ENCODE results near the gene RILP. TPM values are rescaled to one million over a fixed set of nuclear protein-coding genes. Genes with fewer than 3 reads are reported as not detected.

RILP gene
- total and polyA plus RNA-seq, 2 of the 4 experiments (the other 2 are of a cell fraction): 3.9 to 6.0 TPM

DNA sequence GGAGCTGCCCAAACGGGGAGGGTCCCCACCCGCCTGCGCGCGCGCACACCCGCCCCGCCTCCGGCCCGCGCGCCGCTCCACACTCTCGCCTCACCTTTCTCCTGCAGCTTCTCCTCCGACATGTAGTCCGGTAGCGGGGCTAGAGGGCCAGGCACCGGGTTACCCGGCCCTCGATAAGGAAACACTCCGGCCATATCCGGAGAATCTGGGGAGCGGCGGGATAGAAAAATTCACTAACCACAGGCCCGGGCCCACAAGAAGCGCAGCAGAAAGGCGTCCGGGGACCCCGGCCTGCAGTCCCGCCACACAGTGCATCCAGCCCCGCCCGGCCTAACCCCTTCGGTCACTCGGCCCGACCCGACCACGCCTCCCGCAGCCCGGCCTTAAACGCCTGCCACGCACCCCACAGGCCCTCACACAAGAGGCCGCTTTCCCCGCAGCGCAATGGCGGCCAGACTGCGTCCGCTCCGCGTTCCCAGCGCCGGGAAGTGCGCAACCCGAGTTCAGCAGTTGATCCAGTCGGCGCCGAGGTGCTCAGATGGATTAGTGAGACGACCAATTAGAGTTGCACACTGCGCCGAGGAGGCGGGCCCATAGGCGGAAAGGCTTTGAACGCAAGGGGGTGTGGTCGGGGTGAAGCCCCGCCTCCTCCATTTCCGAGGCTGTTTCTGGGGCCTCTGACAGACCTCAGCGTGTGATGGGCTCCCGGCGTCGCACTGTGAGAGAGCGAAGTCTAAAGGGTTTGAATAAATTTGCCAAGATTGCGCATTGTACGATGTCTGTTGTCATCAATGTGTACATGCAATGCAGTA lies 34.9 kb upstream of the RILP start, which contains the start of gene PRPF8:
Gene PRPF8 (minus strand): TSS at position 490 of the 812 bp plus-strand sequence. CDS start 296 bp downstream, at position 194.
- peak within 1 kb of the TSS; percentile 96 to 99 for H4K8ac ChIP-seq (ENCODE audit: low read depth in 2 of 2, low read length in 2 of 2)
- peak within 1 kb of the TSS; percentile 85 for H3K27ac ChIP-seq (ENCODE audit: insufficient read depth, low read length)
- peak within 1 kb of the TSS; percentile 96 for H2AK5ac ChIP-seq (ENCODE audit: low read depth, low read length)
- peak within 1 kb of the TSS; percentile 95 for H2AK9ac ChIP-seq (replicated peaks; ENCODE audit: low read depth, low read length, poor library complexity)
- peak within 1 kb of the TSS; percentile 93 for H4K5ac ChIP-seq (ENCODE audit: low read depth, low read length)
- CTCF ChIA-PET: interaction anchor here (1.2 kb wide), 1 partner anchor 15 kb away, joined by 3 read pairs; no protein-coding TSS in a partner anchor
- no TSS peak for BruUV-seq (replicated peaks)
- H3K4me1 ChIP-seq (ENCODE audit: control insufficient read depth, insufficient read depth, low read length): peaks cover 3% of the 10 kb centered on the region
- H3K9ac ChIP-seq (ENCODE audit: low read depth, low read length): peak within 1 kb of the TSS; percentile 89
- H3K79me1 ChIP-seq (ENCODE audit: low read depth in 1 of 2, low read length in 2 of 2): peaks cover 34 to 48% of the 10 kb centered on the region in 2 experiments
- no peaks in the 10 kb centered on the region for H3K27me3 ChIP-seq (ENCODE audit: control insufficient read depth, insufficient read depth, low read length)
- peak; percentile 96 for DNase-seq
- H3K4me3 ChIP-seq (ENCODE audit: insufficient read depth, low read depth, low read length): peak within 1 kb of the TSS; percentile 61
- H3K4me2 ChIP-seq (ENCODE audit: low read depth, low read length): peak within 1 kb of the TSS; percentile 97
- H3K9me1 ChIP-seq (ENCODE audit: insufficient read depth, low read length): peaks cover 16% of the 10 kb centered on the region
- in situ Hi-C loops (cut with MboI; ENCODE audit: low sequenced_read_pairs) (no loop called here), dilution Hi-C loops (cut with HindIII; ENCODE audit: low sequenced_read_pairs, unreplicated experiment) (no loop called here), intact Hi-C loops (cut with micrococcal nuclease) (loop anchor here (2.0 kb wide), 1 partner anchor 30 kb away; no protein-coding TSS in a partner anchor)
- WGBS, 2 experiments (ENCODE audit: extremely low coverage in 2 of 2, insufficient read length in 1 of 2): 0% methylated on average over 35 of the region's 72 CpGs; no CpG with 5 or more reads in 1 of the 2 experiments
- H2BK20ac ChIP-seq (ENCODE audit: low read depth, low read length): 0 out of 2 replicates have a peak within 1 kb of the TSS, but pooled peaks have one; percentile 28
- peak within 1 kb of the TSS; percentile 99 for H3K14ac ChIP-seq (replicated peaks; ENCODE audit: low read depth, low read length)
- H3K23ac ChIP-seq (ENCODE audit: low read depth, low read length): peak within 1 kb of the TSS; percentile 100
- POLR2A ChIA-PET (ENCODE audit: unreplicated experiment): interaction anchor here (0.7 to 1.4 kb wide), 2 partner anchors 16 to 36 kb away, joined by 3 read pairs; no protein-coding TSS in a partner anchor
- peak within 1 kb of the TSS; percentile 81 for H4K91ac ChIP-seq (ENCODE audit: insufficient read depth, low read depth, low read length)
- peak within 1 kb of the TSS; percentile 94 for H3K4ac ChIP-seq (ENCODE audit: low read depth, low read length)
- H3K18ac ChIP-seq (ENCODE audit: low read depth, low read length): peak within 1 kb of the TSS; percentile 75
- peak within 1 kb of the TSS; percentile 94 for H2AFZ ChIP-seq (replicated peaks; ENCODE audit: low read length, poor library complexity)
- peak within 1 kb of the TSS; percentile 72 for H2BK120ac ChIP-seq (ENCODE audit: low read depth, low read length)
- peak within 1 kb of the TSS; percentile 94 for H3K56ac ChIP-seq (ENCODE audit: extremely low read depth, insufficient read depth, low read length)
- H3K9me3 ChIP-seq (ENCODE audit: control insufficient read depth, insufficient read depth, low read length): no peaks in the 10 kb centered on the region
- peaks cover 33% of the 10 kb centered on the region for H3K36me3 ChIP-seq (ENCODE audit: control insufficient read depth, insufficient read depth, low read length)
- peak within 1 kb of the TSS; percentile 81 for H2BK5ac ChIP-seq (ENCODE audit: low read depth, low read length, poor library complexity, severe bottlenecking)
- peak; percentile 99 for ATAC-seq (ENCODE audit: low read depth)
- H4K20me1 ChIP-seq (ENCODE audit: insufficient read depth, low read length): peaks cover 43% of the 10 kb centered on the region
- H2BK15ac ChIP-seq (ENCODE audit: low read depth, low read length): no peak within 1 kb of the TSS; the same call in 2 of the 3 replicates
- TF ChIP-seq MAZ (IDR thresholded peaks at IDR 0.05; ENCODE audit: borderline replicate concordance, low read depth, low read length) (0 out of 2 replicates have a peak, but pooled peaks have one; percentile 12), MAFK (IDR thresholded peaks at IDR 0.05; ENCODE audit: low read depth, low read length) (no peak), RFX5 (IDR thresholded peaks at IDR 0.05; ENCODE audit: low read depth, low read length) (no peak), FOS (IDR thresholded peaks at IDR 0.05; ENCODE audit: low read depth, low read length) (peak; percentile 11; the same call in 1 of the 2 replicates), MXI1 (IDR thresholded peaks at IDR 0.05; ENCODE audit: borderline replicate concordance, low read depth, low read length) (peak; percentile 86; the same call in 1 of the 2 replicates), POLR2A (IDR thresholded peaks at IDR 0.05; ENCODE audit: low read depth, low read length) (peak; percentile 82), RAD21 (IDR thresholded peaks at IDR 0.05; ENCODE audit: low read length) (no peak), NFE2L2 (IDR thresholded peaks at IDR 0.05; ENCODE audit: low read depth, low read length) (no peak), BHLHE40 (IDR thresholded peaks at IDR 0.05; ENCODE audit: low read depth, low read length) (no peak), CHD1 (IDR thresholded peaks at IDR 0.05; ENCODE audit: low read depth, low read length) (no peak), CEBPB (IDR thresholded peaks at IDR 0.05; ENCODE audit: low read depth, low read length) (peak; percentile 71), RCOR1 (IDR thresholded peaks at IDR 0.05; ENCODE audit: insufficient replicate concordance, low read length) (no peak)
- TF ChIP-seq, protein P1, sequence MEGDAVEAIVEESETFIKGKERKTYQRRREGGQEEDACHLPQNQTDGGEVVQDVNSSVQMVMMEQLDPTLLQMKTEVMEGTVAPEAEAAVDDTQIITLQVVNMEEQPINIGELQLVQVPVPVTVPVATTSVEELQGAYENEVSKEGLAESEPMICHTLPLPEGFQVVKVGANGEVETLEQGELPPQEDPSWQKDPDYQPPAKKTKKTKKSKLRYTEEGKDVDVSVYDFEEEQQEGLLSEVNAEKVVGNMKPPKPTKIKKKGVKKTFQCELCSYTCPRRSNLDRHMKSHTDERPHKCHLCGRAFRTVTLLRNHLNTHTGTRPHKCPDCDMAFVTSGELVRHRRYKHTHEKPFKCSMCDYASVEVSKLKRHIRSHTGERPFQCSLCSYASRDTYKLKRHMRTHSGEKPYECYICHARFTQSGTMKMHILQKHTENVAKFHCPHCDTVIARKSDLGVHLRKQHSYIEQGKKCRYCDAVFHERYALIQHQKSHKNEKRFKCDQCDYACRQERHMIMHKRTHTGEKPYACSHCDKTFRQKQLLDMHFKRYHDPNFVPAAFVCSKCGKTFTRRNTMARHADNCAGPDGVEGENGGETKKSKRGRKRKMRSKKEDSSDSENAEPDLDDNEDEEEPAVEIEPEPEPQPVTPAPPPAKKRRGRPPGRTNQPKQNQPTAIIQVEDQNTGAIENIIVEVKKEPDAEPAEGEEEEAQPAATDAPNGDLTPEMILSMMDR (conservative IDR thresholded peaks at IDR 0.05; ENCODE audit: low read depth, low read length): no peak
- TF ChIP-seq, protein P2, sequence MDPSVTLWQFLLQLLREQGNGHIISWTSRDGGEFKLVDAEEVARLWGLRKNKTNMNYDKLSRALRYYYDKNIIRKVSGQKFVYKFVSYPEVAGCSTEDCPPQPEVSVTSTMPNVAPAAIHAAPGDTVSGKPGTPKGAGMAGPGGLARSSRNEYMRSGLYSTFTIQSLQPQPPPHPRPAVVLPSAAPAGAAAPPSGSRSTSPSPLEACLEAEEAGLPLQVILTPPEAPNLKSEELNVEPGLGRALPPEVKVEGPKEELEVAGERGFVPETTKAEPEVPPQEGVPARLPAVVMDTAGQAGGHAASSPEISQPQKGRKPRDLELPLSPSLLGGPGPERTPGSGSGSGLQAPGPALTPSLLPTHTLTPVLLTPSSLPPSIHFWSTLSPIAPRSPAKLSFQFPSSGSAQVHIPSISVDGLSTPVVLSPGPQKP (IDR thresholded peaks at IDR 0.05; ENCODE audit: borderline replicate concordance, low read depth, low read length): no peak

Data from IMR-90 (cell line).